ENCODE results near the gene GINS1.

DNA sequence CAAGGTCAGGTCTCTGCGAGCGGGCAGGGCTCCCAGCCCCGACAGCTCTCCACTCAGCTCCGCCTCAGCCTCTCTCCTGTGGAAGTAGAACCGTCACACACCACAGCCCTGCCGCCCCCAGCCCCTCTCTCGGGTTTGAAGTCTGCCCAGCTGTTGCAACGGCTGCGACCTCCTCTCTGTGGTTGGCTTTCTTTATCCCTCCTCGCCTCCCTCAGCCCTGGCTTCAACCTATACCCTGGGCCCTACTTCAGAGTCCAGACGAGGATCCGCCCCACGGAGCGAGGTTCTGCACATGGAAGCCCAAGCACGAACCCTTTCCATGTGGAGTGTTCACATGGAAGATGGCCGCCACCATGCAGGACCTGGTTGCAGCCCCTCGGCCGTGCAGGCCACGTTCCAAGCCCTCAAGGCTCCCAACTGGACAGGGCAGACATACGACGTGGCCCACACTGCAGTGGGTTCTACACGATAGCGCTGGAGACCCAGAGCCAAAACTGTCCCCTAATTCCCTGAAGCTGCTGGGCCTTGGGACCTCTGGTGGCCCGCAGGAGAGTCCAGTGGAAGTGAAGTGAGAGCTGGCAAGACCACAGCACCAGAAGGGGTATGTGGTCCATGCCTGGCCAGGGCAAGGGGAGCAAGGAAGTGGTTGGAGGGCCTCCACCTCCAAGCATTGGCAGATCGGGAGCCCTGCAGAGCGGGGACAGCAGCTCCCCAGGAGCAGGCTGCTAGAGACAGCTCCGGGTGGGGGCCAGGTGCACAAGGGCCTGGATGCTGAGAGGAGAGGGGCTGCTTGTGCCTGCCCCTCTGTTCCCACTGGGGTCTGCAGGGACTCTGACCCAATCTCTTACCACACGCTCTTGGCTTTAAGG, 69.8 kb downstream of the GINS1 start:
- TF ChIP-seq, protein P1, sequence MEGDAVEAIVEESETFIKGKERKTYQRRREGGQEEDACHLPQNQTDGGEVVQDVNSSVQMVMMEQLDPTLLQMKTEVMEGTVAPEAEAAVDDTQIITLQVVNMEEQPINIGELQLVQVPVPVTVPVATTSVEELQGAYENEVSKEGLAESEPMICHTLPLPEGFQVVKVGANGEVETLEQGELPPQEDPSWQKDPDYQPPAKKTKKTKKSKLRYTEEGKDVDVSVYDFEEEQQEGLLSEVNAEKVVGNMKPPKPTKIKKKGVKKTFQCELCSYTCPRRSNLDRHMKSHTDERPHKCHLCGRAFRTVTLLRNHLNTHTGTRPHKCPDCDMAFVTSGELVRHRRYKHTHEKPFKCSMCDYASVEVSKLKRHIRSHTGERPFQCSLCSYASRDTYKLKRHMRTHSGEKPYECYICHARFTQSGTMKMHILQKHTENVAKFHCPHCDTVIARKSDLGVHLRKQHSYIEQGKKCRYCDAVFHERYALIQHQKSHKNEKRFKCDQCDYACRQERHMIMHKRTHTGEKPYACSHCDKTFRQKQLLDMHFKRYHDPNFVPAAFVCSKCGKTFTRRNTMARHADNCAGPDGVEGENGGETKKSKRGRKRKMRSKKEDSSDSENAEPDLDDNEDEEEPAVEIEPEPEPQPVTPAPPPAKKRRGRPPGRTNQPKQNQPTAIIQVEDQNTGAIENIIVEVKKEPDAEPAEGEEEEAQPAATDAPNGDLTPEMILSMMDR (IDR thresholded peaks at IDR 0.05; ENCODE audit: extremely low read depth in 1 of 2, insufficient read depth in 1 of 2, low read depth in 1 of 2, low read length in 2 of 2) = no peak
- TF ChIP-seq, protein P2, sequence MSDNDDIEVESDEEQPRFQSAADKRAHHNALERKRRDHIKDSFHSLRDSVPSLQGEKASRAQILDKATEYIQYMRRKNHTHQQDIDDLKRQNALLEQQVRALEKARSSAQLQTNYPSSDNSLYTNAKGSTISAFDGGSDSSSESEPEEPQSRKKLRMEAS (IDR thresholded peaks at IDR 0.05; ENCODE audit: insufficient read depth, insufficient read length) = no peak
- TF ChIP-seq EZH2 (IDR thresholded peaks at IDR 0.05; ENCODE audit: borderline replicate concordance, low read depth, low read length, severe bottlenecking) = no peak

All from endothelial cell of umbilical vein (primary cell).